AG10803 (cell line): ENCODE results near the gene CXCL12.

Source experiments
- DNase-seq: peaks from one replicate; pipeline ENCODE4 v3.0.0; 2010; ENCODE audit warnings: low read depth
- H3K4me3 ChIP-seq: 2 replicates; pipeline ENCODE4 v1.5.1; 2011; ENCODE audit warnings: mild to moderate bottlenecking, low read length, control low read depth
- CTCF ChIP-seq: conservative IDR thresholded peaks from 2 replicates; pipeline ENCODE4 v1.5.1; 2011; ENCODE audit warnings: mild to moderate bottlenecking, low read length, control low read depth, inconsistent platforms

CXCL12 gene

GRCh38 chr10:44334091-44334490 is 50.8 kb downstream of the CXCL12 start:
- no peak for DNase-seq
- TF ChIP-seq CTCF = no peak
- H3K4me3 ChIP-seq = no peak overlapping the region

GRCh38 chr10:44333511-44333910 is 51.4 kb downstream of the CXCL12 start:
- DNase-seq = no peak
- TF ChIP-seq CTCF = no peak
- no peak overlapping the region for H3K4me3 ChIP-seq

GRCh38 chr10:44332465-44332864 is 52.4 kb downstream of the CXCL12 start:
- TF ChIP-seq CTCF = no peak
- no peak overlapping the region for H3K4me3 ChIP-seq
- DNase-seq = no peak

GRCh38 chr10:44330431-44330830 is 54.5 kb downstream of the CXCL12 start:
- TF ChIP-seq CTCF = no peak
- no peak overlapping the region for H3K4me3 ChIP-seq
- DNase-seq = no peak

- DNase-seq = no peak
- no peak for TF ChIP-seq CTCF
These were observed 57.4 kb downstream of the CXCL12 start for GRCh38 chr10:44327461-44327860.

More at GRCh38 chr10:44327461-44327860, 57.4 kb downstream of the CXCL12 start:
- H3K4me3 ChIP-seq = no peak overlapping the region
